ENCODE measurements around the gene RBM39.

DNA sequence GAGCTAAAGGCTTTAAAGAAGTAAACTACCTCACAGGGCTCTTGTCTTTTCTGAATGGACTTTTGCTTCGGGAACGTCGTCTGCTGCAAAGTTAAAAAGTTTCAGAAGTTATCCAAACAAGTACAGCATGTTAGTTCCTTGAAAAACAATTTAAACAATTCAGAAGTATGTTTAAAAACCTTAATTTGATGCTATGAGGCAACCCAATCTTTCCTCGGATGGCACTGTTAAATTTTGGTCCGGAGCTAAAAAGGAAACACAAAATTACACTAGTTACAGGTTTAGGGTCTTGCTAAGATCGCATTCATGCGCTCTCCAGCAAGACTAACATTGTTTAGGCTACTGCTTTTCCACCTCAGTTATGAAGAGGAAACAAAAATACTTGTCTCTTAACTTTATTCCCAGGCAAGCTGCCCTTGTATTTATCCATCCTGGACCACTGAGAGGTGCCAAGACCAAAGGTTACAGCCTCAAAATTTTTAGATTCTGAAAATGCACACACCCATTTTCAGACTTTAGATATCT is 12.7 kb downstream of the RBM39 start:
- no peak for TF ChIP-seq NFRKB (IDR thresholded peaks at IDR 0.05)
- no peak for TF ChIP-seq ELF4 (IDR thresholded peaks at IDR 0.05)
- TF ChIP-seq BHLHE40 (IDR thresholded peaks at IDR 0.05; ENCODE audit: borderline replicate concordance) = no peak
- no peak for TF ChIP-seq SP1 (IDR thresholded peaks at IDR 0.05)
- TF ChIP-seq FOXM1 (IDR thresholded peaks at IDR 0.05; ENCODE audit: borderline replicate concordance) = no peak
- TF ChIP-seq LEF1 (IDR thresholded peaks at IDR 0.05; ENCODE audit: borderline replicate concordance) = no peak
